ENCODE measurements around the gene TMEM107.

DNA sequence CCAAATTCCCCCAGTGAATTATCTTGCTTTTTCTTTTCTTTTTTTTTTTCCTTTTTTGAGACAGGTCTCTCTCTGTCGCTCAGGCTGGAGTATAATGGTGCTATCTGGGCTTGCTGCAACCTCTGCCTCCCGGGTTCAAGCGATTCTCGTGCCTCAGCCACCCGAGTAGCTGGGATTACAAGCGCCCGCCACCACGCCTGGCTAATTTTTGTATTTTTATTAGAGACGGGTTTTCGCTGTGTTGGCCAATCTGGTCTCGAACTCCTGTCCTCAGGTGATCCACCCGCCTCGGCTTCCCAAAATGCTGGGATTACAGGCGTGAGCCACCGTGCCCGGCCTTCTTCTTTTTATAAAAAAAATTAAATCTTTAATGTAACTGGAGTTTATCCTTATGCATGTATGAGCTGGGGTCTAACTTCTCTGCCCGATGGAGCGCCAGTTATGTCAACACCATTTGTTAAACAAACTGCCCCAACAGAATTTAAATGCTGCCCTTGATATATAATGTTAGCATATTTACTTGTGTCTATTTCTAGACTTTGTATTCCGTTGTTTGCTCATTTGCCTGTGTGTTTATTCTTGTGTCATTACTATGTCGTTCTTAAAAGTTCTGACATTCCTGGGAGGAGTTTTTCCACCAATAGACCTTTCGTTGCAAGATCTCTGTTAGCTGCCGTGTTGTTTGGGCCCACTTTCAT is 34.7 kb upstream of the TMEM107 start:
- TF ChIP-seq, protein P1, sequence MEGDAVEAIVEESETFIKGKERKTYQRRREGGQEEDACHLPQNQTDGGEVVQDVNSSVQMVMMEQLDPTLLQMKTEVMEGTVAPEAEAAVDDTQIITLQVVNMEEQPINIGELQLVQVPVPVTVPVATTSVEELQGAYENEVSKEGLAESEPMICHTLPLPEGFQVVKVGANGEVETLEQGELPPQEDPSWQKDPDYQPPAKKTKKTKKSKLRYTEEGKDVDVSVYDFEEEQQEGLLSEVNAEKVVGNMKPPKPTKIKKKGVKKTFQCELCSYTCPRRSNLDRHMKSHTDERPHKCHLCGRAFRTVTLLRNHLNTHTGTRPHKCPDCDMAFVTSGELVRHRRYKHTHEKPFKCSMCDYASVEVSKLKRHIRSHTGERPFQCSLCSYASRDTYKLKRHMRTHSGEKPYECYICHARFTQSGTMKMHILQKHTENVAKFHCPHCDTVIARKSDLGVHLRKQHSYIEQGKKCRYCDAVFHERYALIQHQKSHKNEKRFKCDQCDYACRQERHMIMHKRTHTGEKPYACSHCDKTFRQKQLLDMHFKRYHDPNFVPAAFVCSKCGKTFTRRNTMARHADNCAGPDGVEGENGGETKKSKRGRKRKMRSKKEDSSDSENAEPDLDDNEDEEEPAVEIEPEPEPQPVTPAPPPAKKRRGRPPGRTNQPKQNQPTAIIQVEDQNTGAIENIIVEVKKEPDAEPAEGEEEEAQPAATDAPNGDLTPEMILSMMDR (IDR thresholded peaks at IDR 0.05; ENCODE audit: low read depth, low read length) = no peak
- no peak for TF ChIP-seq EZH2phosphoT487 (IDR thresholded peaks at IDR 0.05; ENCODE audit: low read depth)
